ENCODE results near the gene ZNF181. TPM values are rescaled to one million over a fixed set of nuclear protein-coding genes. Genes with fewer than 3 reads are reported as not detected.
A peak's percentile ranks its signal among the peaks of the same experiment; 100 is the strongest.

The ZNF181 gene
- total and polyA plus RNA-seq, 9 donors, result 15.0 to 39.2 (median 23.3) TPM

DNA sequence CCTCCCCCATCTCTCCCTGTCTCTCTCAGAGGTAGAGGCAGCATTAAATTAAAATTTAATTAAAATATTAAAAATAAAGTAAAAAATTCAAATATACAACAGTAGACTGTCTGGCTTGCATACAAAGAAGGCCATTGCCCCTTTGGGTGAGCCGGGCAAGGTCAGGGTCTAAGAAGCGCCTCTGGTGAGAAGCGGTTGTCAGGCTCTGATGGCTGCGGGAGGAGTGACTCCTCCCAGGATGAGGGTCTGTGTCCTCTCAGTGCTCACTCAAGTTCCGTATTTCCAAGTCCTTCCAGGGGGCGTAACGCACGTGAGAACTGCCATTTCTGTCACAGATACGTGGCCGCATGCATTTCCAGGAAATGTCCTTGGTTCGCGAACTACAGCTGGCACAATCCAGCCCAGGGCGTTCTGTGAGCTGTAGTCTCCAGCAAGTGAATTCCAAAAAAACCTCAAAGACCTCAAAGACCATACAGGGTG, 737 bp upstream of the ZNF181 start:
- Histone ChIP-seq H3K9me3 (peaks cover 0 to 6% of the 10 kb centered on the region in 2 donors), H3K27me3 (no peaks in the 10 kb centered on the region), H3K36me3 (no peaks in the 10 kb centered on the region), H3K4me3 (peak overlapping the region; percentile 70), H3K4me1 (ENCODE audit: insufficient read depth) (peaks cover 19% of the 10 kb centered on the region), H3K27ac (peak overlapping the region; percentile 88 to 89)
- WGBS, 3 donors, result 0 to 1% (median 0%) methylated on average over 13 of the region's 13 CpGs
- TF ChIP-seq POLR2A (IDR thresholded peaks at IDR 0.05) (peak; percentile 32), EP300 (IDR thresholded peaks at IDR 0.05) (no peak)
- TF ChIP-seq, protein P1, sequence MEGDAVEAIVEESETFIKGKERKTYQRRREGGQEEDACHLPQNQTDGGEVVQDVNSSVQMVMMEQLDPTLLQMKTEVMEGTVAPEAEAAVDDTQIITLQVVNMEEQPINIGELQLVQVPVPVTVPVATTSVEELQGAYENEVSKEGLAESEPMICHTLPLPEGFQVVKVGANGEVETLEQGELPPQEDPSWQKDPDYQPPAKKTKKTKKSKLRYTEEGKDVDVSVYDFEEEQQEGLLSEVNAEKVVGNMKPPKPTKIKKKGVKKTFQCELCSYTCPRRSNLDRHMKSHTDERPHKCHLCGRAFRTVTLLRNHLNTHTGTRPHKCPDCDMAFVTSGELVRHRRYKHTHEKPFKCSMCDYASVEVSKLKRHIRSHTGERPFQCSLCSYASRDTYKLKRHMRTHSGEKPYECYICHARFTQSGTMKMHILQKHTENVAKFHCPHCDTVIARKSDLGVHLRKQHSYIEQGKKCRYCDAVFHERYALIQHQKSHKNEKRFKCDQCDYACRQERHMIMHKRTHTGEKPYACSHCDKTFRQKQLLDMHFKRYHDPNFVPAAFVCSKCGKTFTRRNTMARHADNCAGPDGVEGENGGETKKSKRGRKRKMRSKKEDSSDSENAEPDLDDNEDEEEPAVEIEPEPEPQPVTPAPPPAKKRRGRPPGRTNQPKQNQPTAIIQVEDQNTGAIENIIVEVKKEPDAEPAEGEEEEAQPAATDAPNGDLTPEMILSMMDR (IDR thresholded peaks at IDR 0.05), result no peak
- intact Hi-C loops (cut with DNase I), result no loop called here
- DNase-seq, result no peak

DNA sequence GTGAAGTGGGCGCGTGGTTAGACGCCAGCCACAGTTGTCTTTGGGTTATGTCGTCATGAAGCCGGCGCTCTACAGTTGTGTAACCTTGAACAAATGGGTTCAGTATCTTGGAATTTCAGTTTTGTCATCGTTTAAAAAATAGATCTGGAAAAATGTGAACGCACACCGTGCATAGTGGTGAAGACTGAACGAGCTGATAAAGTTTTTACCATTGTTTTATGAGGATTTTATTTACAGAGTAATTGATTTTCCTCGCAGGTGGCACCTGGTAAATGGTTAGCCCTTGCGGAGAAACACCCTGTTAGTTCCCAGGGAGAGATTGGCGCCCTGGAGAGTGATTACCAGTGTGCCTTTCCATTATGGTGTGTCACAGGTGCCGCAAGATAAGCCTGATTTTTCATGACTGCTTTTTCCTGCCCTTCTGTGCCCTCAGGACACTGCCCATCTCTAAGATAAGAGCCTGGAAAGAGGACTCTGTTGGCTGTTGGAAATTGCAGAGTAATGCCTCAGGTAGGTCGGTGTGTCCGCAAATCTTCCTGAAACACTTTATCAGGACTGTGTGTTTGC, 577 bp downstream of the ZNF181 start:
- Histone ChIP-seq H3K27ac (peak overlapping the region; percentile 88 to 89), H3K4me1 (ENCODE audit: insufficient read depth) (peaks cover 19% of the 10 kb centered on the region), H3K36me3 (no peaks in the 10 kb centered on the region), H3K27me3 (no peaks in the 10 kb centered on the region), H3K9me3 (peaks cover 0 to 8% of the 10 kb centered on the region in 2 donors), H3K4me3 (peak overlapping the region; percentile 70)
- no peak for DNase-seq
- TF ChIP-seq POLR2A (IDR thresholded peaks at IDR 0.05), result no peak
- TF ChIP-seq EP300 (IDR thresholded peaks at IDR 0.05), result no peak
- TF ChIP-seq, protein P1 (IDR thresholded peaks at IDR 0.05), result no peak
- intact Hi-C loops (cut with DNase I), result no loop called here
- WGBS, 3 donors, result 13 to 16% (median 14%) methylated on average over 16 of the region's 16 CpGs

DNA sequence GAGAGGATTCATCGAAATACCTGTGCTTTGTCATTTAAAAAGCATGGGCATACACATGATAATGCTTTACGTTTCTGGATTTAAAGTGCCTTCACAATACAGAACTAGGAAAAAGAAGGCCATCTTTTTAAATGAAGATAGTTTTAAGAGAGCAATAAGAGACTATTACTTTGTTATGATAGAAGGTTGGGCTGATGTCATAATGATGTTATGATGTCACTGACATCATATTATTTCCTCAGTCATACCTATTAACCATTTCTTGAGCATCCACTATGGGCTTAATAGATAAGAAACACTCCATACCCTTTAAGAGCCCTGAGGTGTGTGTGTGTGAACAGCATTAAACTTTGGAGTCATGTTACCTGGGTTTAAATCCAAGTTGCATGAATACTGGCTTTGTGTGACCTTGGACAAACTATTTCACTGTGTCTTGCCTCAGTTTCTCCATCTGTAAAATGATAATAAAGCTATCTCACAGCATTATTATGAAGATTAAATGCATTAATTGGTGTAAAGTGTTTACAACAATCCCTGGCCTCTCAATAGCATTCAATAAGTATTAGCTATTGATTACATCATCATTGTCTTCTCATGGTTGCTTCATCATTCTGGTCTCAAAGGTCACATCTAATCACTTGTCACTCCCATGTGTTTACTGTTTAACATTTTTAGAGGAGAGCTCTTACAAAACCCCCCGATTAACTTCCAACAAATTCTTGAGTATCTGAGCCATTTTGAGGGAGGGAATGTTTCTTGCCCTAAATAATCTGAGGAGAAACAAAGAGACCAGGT, 11.1 kb downstream of the ZNF181 start:
- no peak for TF ChIP-seq EP300 (IDR thresholded peaks at IDR 0.05)
- no peak for TF ChIP-seq POLR2A (IDR thresholded peaks at IDR 0.05)
- TF ChIP-seq, protein P1 (IDR thresholded peaks at IDR 0.05), result no peak
- intact Hi-C loops (cut with DNase I), result no loop called here
- no peaks in the 10 kb centered on the region for H3K36me3 ChIP-seq
- no peak for DNase-seq
- 90 to 92% (median 91%) methylated on average over 3 of the region's 3 CpGs for WGBS, 3 donors
- no peaks in the 10 kb centered on the region for H3K4me1 ChIP-seq (ENCODE audit: insufficient read depth)
- H3K9me3 ChIP-seq, result peaks cover 0 to 13% of the 10 kb centered on the region in 2 donors
- H3K27ac ChIP-seq, result no peak overlapping the region
- H3K27me3 ChIP-seq, result no peaks in the 10 kb centered on the region
- no peak overlapping the region for H3K4me3 ChIP-seq

DNA sequence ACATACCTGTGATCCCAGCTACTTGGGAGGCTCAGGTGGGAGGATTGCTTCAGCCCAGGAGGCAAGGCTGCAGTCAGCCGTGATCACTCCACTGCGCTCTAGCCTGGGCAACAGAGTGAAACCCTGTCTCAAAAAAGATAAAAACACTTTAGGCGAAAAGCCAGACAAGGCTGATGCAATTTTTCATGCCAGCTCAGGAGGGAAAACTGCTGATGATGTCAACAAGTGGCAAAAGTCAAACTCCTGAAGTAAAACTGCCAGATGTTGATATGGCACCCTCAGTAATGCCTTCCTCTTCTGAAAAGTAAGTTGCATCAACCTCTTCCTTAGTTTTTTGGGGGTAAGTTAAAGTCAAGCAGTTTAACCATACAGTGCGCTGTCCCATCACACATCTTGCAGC, 23.4 kb downstream of the ZNF181 start:
- 93 to 97% (median 94%) methylated on average over 4 of the region's 4 CpGs for WGBS, 3 donors
- TF ChIP-seq POLR2A (IDR thresholded peaks at IDR 0.05) (no peak), EP300 (IDR thresholded peaks at IDR 0.05) (no peak)
- TF ChIP-seq, protein P1 (IDR thresholded peaks at IDR 0.05), result no peak
- intact Hi-C loops (cut with DNase I), result no loop called here
- no peaks in the 10 kb centered on the region for H3K36me3 ChIP-seq
- no peak overlapping the region for H3K27ac ChIP-seq
- H3K4me3 ChIP-seq, result no peak overlapping the region
- H3K9me3 ChIP-seq, result peaks cover 0 to 35% of the 10 kb centered on the region in 2 donors
- no peaks in the 10 kb centered on the region for H3K4me1 ChIP-seq (ENCODE audit: insufficient read depth)
- H3K27me3 ChIP-seq, result no peaks in the 10 kb centered on the region
- DNase-seq, result no peak

All from ovary (tissue), 9 donors.